GM23338 (cell line): ENCODE data around the gene SNRPB2. TPM values are rescaled to one million over a fixed set of nuclear protein-coding genes. Genes with fewer than 3 reads are reported as not detected.

Experiments used
- ATAC-seq: fragments of 200-7000 bp; cut with Tn5 transposase; 3 replicates; pipeline ENCODE4 v1.9.1; 2020
- DNase-seq: peaks from one replicate; pipeline ENCODE4 v3.0.0-alpha.2; 2015; ENCODE audit warnings: low spot score
- H2AFZ ChIP-seq: fragments of 200-600 bp; sonication (generic); 2 replicates; pipeline ENCODE4 v1.8.0; 2016; ENCODE audit warnings: antibody characterized with exemption, mild to moderate bottlenecking, moderate library complexity
- H3F3A ChIP-seq: fragments of 200-600 bp; sonication (generic); replicated peaks from 2 replicates; pipeline ENCODE4 v1.8.0; 2017; ENCODE audit warnings: antibody characterized with exemption, mixed run types, low read depth
- H3K27ac ChIP-seq: fragments of 200-600 bp; sonication (generic); 2 replicates; pipeline ENCODE4 v1.6.1; 2016; ENCODE audit warnings: low read depth
- H3K27me3 ChIP-seq: fragments of 200-600 bp; sonication (generic); 2 replicates; pipeline ENCODE4 v1.8.0; 2016; ENCODE audit warnings: mild to moderate bottlenecking, mixed run types, moderate library complexity; ENCODE audit not compliant: insufficient read depth
- H3K36me3 ChIP-seq: fragments of 200-600 bp; sonication (generic); 2 replicates; pipeline ENCODE4 v1.8.0; 2016; ENCODE audit warnings: mild to moderate bottlenecking; ENCODE audit not compliant: insufficient read depth
- H3K4me1 ChIP-seq: fragments of 200-600 bp; sonication (generic); 2 replicates; pipeline ENCODE4 v1.8.0; 2016; ENCODE audit warnings: mild to moderate bottlenecking, moderate library complexity; ENCODE audit not compliant: insufficient read depth
- H3K4me2 ChIP-seq: fragments of 200-600 bp; sonication (generic); 2 replicates; pipeline ENCODE4 v1.7.1; 2017; ENCODE audit warnings: mixed run types
- H3K4me3 ChIP-seq: fragments of 200-600 bp; sonication (generic); 2 replicates; pipeline ENCODE4 v1.6.1; 2016; ENCODE audit warnings: mixed run types
- H3K79me2 ChIP-seq: fragments of 200-600 bp; sonication (generic); replicated peaks from 2 replicates; pipeline ENCODE4 v1.8.0; 2017; ENCODE audit warnings: mild to moderate bottlenecking; ENCODE audit not compliant: insufficient read depth
- H3K9me2 ChIP-seq: fragments of 200-600 bp; sonication (generic); 2 replicates; pipeline ENCODE4 v1.8.0; 2017; ENCODE audit not compliant: insufficient read depth
- H4K20me1 ChIP-seq: fragments of 200-600 bp; sonication (generic); replicated peaks from 2 replicates; pipeline ENCODE4 v1.8.0; 2017; ENCODE audit warnings: mild to moderate bottlenecking; ENCODE audit not compliant: insufficient read depth
- H3K27ac Mint-ChIP-seq: 2 replicates; pipeline ENCODE4 v1.8.0; 2020; ENCODE audit warnings: inconsistent platforms, mild to moderate bottlenecking, moderate library complexity, mixed read lengths
- H3K27me3 Mint-ChIP-seq: 3 replicates; pipeline ENCODE4 v1.8.0; 2022; ENCODE audit warnings: low read depth, mild to moderate bottlenecking, moderate library complexity, mixed read lengths, inconsistent platforms; ENCODE audit not compliant: insufficient read depth, poor library complexity
- H3K36me3 Mint-ChIP-seq: 3 replicates; pipeline ENCODE4 v1.8.0; 2021; ENCODE audit warnings: low read depth, mild to moderate bottlenecking, inconsistent platforms, moderate library complexity, mixed read lengths
- H3K4me1 Mint-ChIP-seq: 3 replicates; pipeline ENCODE4 v1.8.0; 2020; ENCODE audit warnings: mild to moderate bottlenecking, inconsistent platforms, mixed read lengths
- H3K4me3 Mint-ChIP-seq: 3 replicates; pipeline ENCODE4 v1.8.0; 2021; ENCODE audit warnings: moderate library complexity, mild to moderate bottlenecking, inconsistent platforms, mixed read lengths
- H3K9me3 Mint-ChIP-seq: 3 replicates; pipeline ENCODE4 v1.8.0; 2020; ENCODE audit warnings: moderate library complexity, mild to moderate bottlenecking, inconsistent platforms, mixed read lengths
- CREB1 ChIP-seq: fragments of 250-450 bp; sonication (Bioruptor Pico); IDR thresholded peaks from 2 replicates; pipeline ENCODE4 v1.5.0; 2020; ENCODE audit warnings: low read depth, mild to moderate bottlenecking, moderate library complexity
- CTCF ChIP-seq, 2 experiments: fragments of 200-600 bp in 1 of 2; sonication (generic) in 1 of 2; conservative IDR thresholded peaks; 2 replicates each; pipeline versions ENCODE4 v1.5.1 to v1.6.1; 2016 to 2017; ENCODE audit warnings: antibody characterized with exemption in 2 of 2, low read depth in 2 of 2, mild to moderate bottlenecking in 2 of 2, moderate library complexity in 1 of 2
- EZH2phosphoT487 ChIP-seq: fragments of 200-600 bp; sonication (generic); IDR thresholded peaks from one replicate; pipeline ENCODE4 v1.8.1; 2018; ENCODE audit warnings: antibody characterized with exemption; ENCODE audit not compliant: unreplicated experiment
- JUNB ChIP-seq: IDR thresholded peaks from one replicate; pipeline ENCODE4 v1.6.1; 2016; ENCODE audit warnings: antibody characterized with exemption; ENCODE audit not compliant: unreplicated experiment
- POLR2AphosphoS5 ChIP-seq: IDR thresholded peaks from 2 replicates; pipeline ENCODE4 v1.6.1; 2016; ENCODE audit warnings: antibody characterized with exemption, low read depth
- STAT1 ChIP-seq: IDR thresholded peaks from one replicate; pipeline ENCODE4 v1.6.1; 2016; ENCODE audit warnings: antibody characterized with exemption; ENCODE audit not compliant: unreplicated experiment
- polyA plus RNA-seq: library from polyadenylated mRNA; unstranded; fragments of >200 nt; fragmentation: Nextera tagmentation; extraction: Ambion mirVana; gene quantifications from 2 replicates; pipeline ENCODE4 v1.2.1, GENCODE V29; 2016
- total RNA-seq: library from RNA; depleted of rRNA; stranded (reverse); fragments of >200 nt; shearing (Covaris generic); gene quantifications from 2 replicates; pipeline ENCODE4 v1.2.3, GENCODE V29; 2014

Gene SNRPB2
- total and polyA plus RNA-seq, 2 experiments from 2014 or later, result 94.9 to 377 TPM

GRCh38 chr20:16695628-16696027 lies 34.2 kb upstream of the SNRPB2 start:
- Mint-ChIP-seq H3K4me3 (no peak overlapping the region), H3K27me3 (no peaks in the 10 kb centered on the region), H3K36me3 (no peaks in the 10 kb centered on the region), H3K4me1 (no peaks in the 10 kb centered on the region), H3K27ac (no peak overlapping the region), H3K9me3 (no peaks in the 10 kb centered on the region)
- no peak for DNase-seq
- Histone ChIP-seq H3K4me2 (no peak overlapping the region), H3K4me3 (no peak overlapping the region), H3F3A (no peaks in the 10 kb centered on the region), H3K79me2 (no peaks in the 10 kb centered on the region), H2AFZ (no peak overlapping the region), H3K27me3 (no peaks in the 10 kb centered on the region), H3K9me2 (no peaks in the 10 kb centered on the region), H4K20me1 (no peaks in the 10 kb centered on the region), H3K4me1 (no peaks in the 10 kb centered on the region), H3K36me3 (no peaks in the 10 kb centered on the region), H3K27ac (no peak overlapping the region)
- no peak for ATAC-seq
- TF ChIP-seq EZH2phosphoT487 (no peak), STAT1 (no peak)

GRCh38 chr20:16699293-16699692 lies 30.5 kb upstream of the SNRPB2 start:
- no peaks in the 10 kb centered on the region for H3K9me2 ChIP-seq

GRCh38 chr20:16701296-16701695 lies 28.5 kb upstream of the SNRPB2 start:
- Mint-ChIP-seq H3K36me3 (peaks cover 12% of the 10 kb centered on the region), H3K27me3 (no peaks in the 10 kb centered on the region), H3K27ac (no peak overlapping the region), H3K9me3 (peaks cover 17% of the 10 kb centered on the region), H3K4me1 (no peaks in the 10 kb centered on the region), H3K4me3 (no peak overlapping the region)
- DNase-seq, result peak; percentile 51
- TF ChIP-seq CTCF (conservative IDR thresholded peaks at IDR 0.05; ENCODE audit: low read depth in 2 of 2) (peak; percentile 54 to 74), JUNB (no peak), CREB1 (CRISPR knock-in tag) (no peak)
- Histone ChIP-seq H3K36me3 (no peaks in the 10 kb centered on the region), H3K4me1 (no peaks in the 10 kb centered on the region), H4K20me1 (no peaks in the 10 kb centered on the region), H3K4me2 (no peak overlapping the region), H2AFZ (peak overlapping the region; percentile 39; the same call in 1 of the 2 replicates), H3K4me3 (no peak overlapping the region), H3K79me2 (no peaks in the 10 kb centered on the region), H3K9me2 (no peaks in the 10 kb centered on the region), H3F3A (no peaks in the 10 kb centered on the region), H3K27ac (no peak overlapping the region), H3K27me3 (no peaks in the 10 kb centered on the region)
- ATAC-seq, result peak; percentile 82

More at GRCh38 chr20:16699293-16699692, 30.5 kb upstream of the SNRPB2 start:
- no peaks in the 10 kb centered on the region for H3K4me1 Mint-ChIP-seq
- H3K36me3 Mint-ChIP-seq, result no peaks in the 10 kb centered on the region
- ATAC-seq (no peak), DNase-seq (peak; percentile 12)
- Histone ChIP-seq H3K79me2 (no peaks in the 10 kb centered on the region), H4K20me1 (no peaks in the 10 kb centered on the region), H3K4me1 (no peaks in the 10 kb centered on the region), H3K27ac (no peak overlapping the region), H3F3A (no peaks in the 10 kb centered on the region), H3K4me3 (no peak overlapping the region), H2AFZ (no peak overlapping the region), H3K27me3 (no peaks in the 10 kb centered on the region), H3K4me2 (no peak overlapping the region), H3K36me3 (no peaks in the 10 kb centered on the region)
- peak overlapping the region; percentile 70 for H3K27ac Mint-ChIP-seq
- no peak overlapping the region for H3K4me3 Mint-ChIP-seq
- no peaks in the 10 kb centered on the region for H3K9me3 Mint-ChIP-seq
- TF ChIP-seq CTCF (conservative IDR thresholded peaks at IDR 0.05; ENCODE audit: low read depth in 2 of 2) (peak in 1 of 2 experiments; percentile 49; a peak in 3 of 4 replicates), POLR2AphosphoS5 (no peak)
- no peaks in the 10 kb centered on the region for H3K27me3 Mint-ChIP-seq
